K562 (cell line): ENCODE results near the gene TUT4.

Source experiments
- HEY1 ChIP-seq: fragments of 250-450 bp; sonication (Bioruptor Pico); IDR thresholded peaks from 2 replicates; pipeline ENCODE4 v1.5.0; 2020; ENCODE audit warnings: mild to moderate bottlenecking, moderate library complexity, borderline replicate concordance
- IRF2 ChIP-seq: sonication (generic); formaldehyde crosslinking; IDR thresholded peaks from 2 replicates; pipeline ENCODE4 v1.8.1; 2022; ENCODE audit warnings: mild to moderate bottlenecking, missing genetic modification reagents
- ZZZ3 ChIP-seq: fragments of 450-650 bp; IDR thresholded peaks from 2 replicates; pipeline ENCODE4 v1.6.1; 2016; ENCODE audit warnings: antibody characterized with exemption, mild to moderate bottlenecking, moderate library complexity
- TF ChIP-seq, protein P1 (sequence below): fragments of 450-650 bp; IDR thresholded peaks from 2 replicates; pipeline ENCODE4 v1.6.1; 2016

- TF ChIP-seq IRF2 (no peak), HEY1 (CRISPR knock-in tag) (no peak), ZZZ3 (no peak)
- TF ChIP-seq, protein P1, sequence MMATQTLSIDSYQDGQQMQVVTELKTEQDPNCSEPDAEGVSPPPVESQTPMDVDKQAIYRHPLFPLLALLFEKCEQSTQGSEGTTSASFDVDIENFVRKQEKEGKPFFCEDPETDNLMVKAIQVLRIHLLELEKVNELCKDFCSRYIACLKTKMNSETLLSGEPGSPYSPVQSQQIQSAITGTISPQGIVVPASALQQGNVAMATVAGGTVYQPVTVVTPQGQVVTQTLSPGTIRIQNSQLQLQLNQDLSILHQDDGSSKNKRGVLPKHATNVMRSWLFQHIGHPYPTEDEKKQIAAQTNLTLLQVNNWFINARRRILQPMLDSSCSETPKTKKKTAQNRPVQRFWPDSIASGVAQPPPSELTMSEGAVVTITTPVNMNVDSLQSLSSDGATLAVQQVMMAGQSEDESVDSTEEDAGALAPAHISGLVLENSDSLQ = no peak
These were observed 46.3 kb upstream of the TUT4 start for GRCh38 chr1:52599236-52599635.
